Osteoblast (primary cell): Measurements from ENCODE around the gene RAMP1. TPM values are rescaled to one million over a fixed set of nuclear protein-coding genes. Genes with fewer than 3 reads are reported as not detected.
"Not testable (repeated sequence)": the region's sequence is repeated elsewhere in the genome, so short reads cannot be mapped to it uniquely, and the experiment has no call there.

Experiments
- DNase-seq: peaks from one replicate; pipeline ENCODE4 v3.0.0; 2011; ENCODE audit warnings: low spot score, mixed read lengths; ENCODE audit not compliant: insufficient read length; ENCODE audit errors: missing footprints
- H2AFZ ChIP-seq: 2 replicates; pipeline ENCODE4 v1.6.0; 2011; ENCODE audit warnings: mild to moderate bottlenecking, low read length
- H3K27ac ChIP-seq: 2 replicates; pipeline ENCODE4 v1.5.1; 2011; ENCODE audit warnings: mild to moderate bottlenecking, low read depth, low read length, moderate library complexity
- H3K27me3 ChIP-seq: 2 replicates; pipeline ENCODE4 v1.6.0; 2012; ENCODE audit warnings: mild to moderate bottlenecking, control low read depth, inconsistent platforms, low read length, moderate library complexity; ENCODE audit not compliant: insufficient read depth
- H3K36me3 ChIP-seq: 2 replicates; pipeline ENCODE4 v1.5.1; 2011; ENCODE audit warnings: mild to moderate bottlenecking, low read length, control low read depth, moderate library complexity; ENCODE audit not compliant: insufficient read depth
- H3K4me1 ChIP-seq: 2 replicates; pipeline ENCODE4 v1.5.1; 2011; ENCODE audit warnings: mild to moderate bottlenecking, low read length, control low read depth, moderate library complexity; ENCODE audit not compliant: insufficient read depth
- H3K4me2 ChIP-seq: 2 replicates; pipeline ENCODE4 v1.6.0; 2011; ENCODE audit warnings: mild to moderate bottlenecking, low read length; ENCODE audit not compliant: insufficient read depth
- H3K4me3 ChIP-seq: fragments of 200-600 bp; sonication (generic); 3 replicates; pipeline ENCODE4 v1.5.1; 2012; ENCODE audit warnings: mild to moderate bottlenecking, low read length, inconsistent platforms; ENCODE audit not compliant: insufficient read depth
- H3K79me2 ChIP-seq: 2 replicates; pipeline ENCODE4 v1.6.0; 2012; ENCODE audit warnings: mild to moderate bottlenecking, low read length, control low read depth, inconsistent platforms; ENCODE audit not compliant: insufficient read depth
- H3K9me3 ChIP-seq: 2 replicates; pipeline ENCODE4 v1.5.1; 2011; ENCODE audit warnings: low read depth, low read length, control low read depth
- H4K20me1 ChIP-seq: 2 replicates; pipeline ENCODE4 v1.6.0; 2012; ENCODE audit warnings: mild to moderate bottlenecking, low read length, control low read depth; ENCODE audit not compliant: insufficient read depth
- CTCF ChIP-seq: IDR thresholded peaks from 2 replicates; pipeline ENCODE4 v1.5.1; 2011; ENCODE audit warnings: mild to moderate bottlenecking, low read depth, low read length, moderate library complexity; ENCODE audit errors: extremely low read depth
- total RNA-seq: library from RNA; depleted of rRNA; stranded (reverse); fragments of >200 nt; gene quantifications from 2 replicates; pipeline ENCODE4 v1.2.3, GENCODE V29; 2012

The RAMP1 gene
- total RNA-seq, 1 donor: 1.8 TPM

GRCh38 chr2:237841051-237841450 lies 18.4 kb upstream of the RAMP1 start:
- no peak overlapping the region for H3K4me3 ChIP-seq
- no peak for DNase-seq
- no peaks in the 10 kb centered on the region for H3K79me2 ChIP-seq
- TF ChIP-seq CTCF: no peak
- H3K4me2 ChIP-seq: no peak overlapping the region
- H4K20me1 ChIP-seq: no peaks in the 10 kb centered on the region
- no peak overlapping the region for H2AFZ ChIP-seq
- H3K27me3 ChIP-seq: peaks cover 3% of the 10 kb centered on the region
- no peaks in the 10 kb centered on the region for H3K36me3 ChIP-seq
- no peaks in the 10 kb centered on the region for H3K4me1 ChIP-seq
- no peak overlapping the region for H3K27ac ChIP-seq
- no peaks in the 10 kb centered on the region for H3K9me3 ChIP-seq

- H3K27ac ChIP-seq, H3K79me2 ChIP-seq, H3K27me3 ChIP-seq, H3K4me1 ChIP-seq, H4K20me1 ChIP-seq, H3K4me3 ChIP-seq, H3K36me3 ChIP-seq, DNase-seq, H3K9me3 ChIP-seq, H2AFZ ChIP-seq, H3K4me2 ChIP-seq: not testable (repeated sequence)
These were observed 10.5 kb upstream of the RAMP1 start for GRCh38 chr2:237848940-237849339.

- TF ChIP-seq CTCF: no peak
- peaks cover 10% of the 10 kb centered on the region for H3K27me3 ChIP-seq
- H4K20me1 ChIP-seq: no peaks in the 10 kb centered on the region
- H3K4me2 ChIP-seq: no peak overlapping the region
- no peak for DNase-seq
- no peak overlapping the region for H3K4me3 ChIP-seq
- no peak overlapping the region for H2AFZ ChIP-seq
- no peaks in the 10 kb centered on the region for H3K9me3 ChIP-seq
- H3K36me3 ChIP-seq: no peaks in the 10 kb centered on the region
- no peak overlapping the region for H3K27ac ChIP-seq
- H3K79me2 ChIP-seq: no peaks in the 10 kb centered on the region
- peaks cover 7% of the 10 kb centered on the region for H3K4me1 ChIP-seq
These were observed 5.1 kb upstream of the RAMP1 start for GRCh38 chr2:237854295-237854694.

- no peaks in the 10 kb centered on the region for H3K79me2 ChIP-seq
- no peak for TF ChIP-seq CTCF
- peak; percentile 37 for DNase-seq
- no peak overlapping the region for H2AFZ ChIP-seq
- peaks cover 14% of the 10 kb centered on the region for H3K27me3 ChIP-seq
- peaks cover 13% of the 10 kb centered on the region for H3K4me1 ChIP-seq
- H4K20me1 ChIP-seq: no peaks in the 10 kb centered on the region
- H3K27ac ChIP-seq: no peak overlapping the region
- no peaks in the 10 kb centered on the region for H3K36me3 ChIP-seq
- no peak overlapping the region for H3K4me3 ChIP-seq
- H3K4me2 ChIP-seq: no peak overlapping the region
- no peaks in the 10 kb centered on the region for H3K9me3 ChIP-seq
These were observed 1.6 kb upstream of the RAMP1 start for GRCh38 chr2:237857791-237858190.
